Stimulated activated CD8-positive, alpha-beta memory T cell treated with anti-CD3 and anti-CD28 coated beads, Interleukin-15, amount 100 ng/mL, for 4 hours (primary cell): ENCODE measurements around the gene PPFIBP2.

Source experiments
- DNase-seq, 2 donors: peaks; one replicate each; pipeline ENCODE4 v3.0.0-alpha.2; 2020; ENCODE audit warnings: low read depth in 2 of 2

Gene PPFIBP2

GRCh38 chr11:7577291-7578190, 63.7 kb downstream of the PPFIBP2 start:
- no peak for DNase-seq

DNA sequence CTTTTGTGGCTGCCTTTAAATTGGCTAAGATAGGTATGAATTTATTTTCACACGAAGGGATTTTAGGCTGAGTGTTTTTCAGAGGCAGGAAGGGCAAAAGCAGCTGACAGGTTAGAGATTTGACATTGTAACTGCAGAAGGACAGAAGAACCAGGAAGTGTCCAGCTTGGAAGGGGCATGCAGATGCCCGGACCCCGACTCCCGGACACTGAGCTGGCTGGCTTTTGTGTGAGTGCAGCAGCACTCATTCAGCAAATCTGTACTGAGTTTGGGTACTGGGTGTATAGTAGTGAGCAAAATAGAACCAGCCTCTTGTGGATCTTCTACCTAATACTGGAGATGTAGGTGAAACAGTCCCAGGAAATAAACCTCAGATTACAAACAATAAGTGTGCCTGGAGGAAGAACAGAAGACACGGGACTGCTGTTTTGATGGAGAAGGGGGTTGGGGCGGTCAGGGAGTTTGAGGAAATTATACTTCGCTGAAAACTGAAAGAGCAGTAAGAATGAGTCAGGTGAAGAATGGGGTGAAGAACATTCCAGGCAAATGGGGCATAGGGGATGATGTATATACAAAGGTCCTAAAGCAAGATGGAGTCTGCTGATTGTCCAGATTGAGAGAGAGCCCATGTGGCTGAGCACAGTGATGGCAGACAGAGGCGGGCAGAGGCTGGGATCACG, 64.6 kb downstream of the PPFIBP2 start:
- no peak for DNase-seq

- no peak for DNase-seq
These were observed 65.6 kb downstream of the PPFIBP2 start for GRCh38 chr11:7579361-7579791.

GRCh38 chr11:7581021-7581590, 67.3 kb downstream of the PPFIBP2 start:
- no peak for DNase-seq

- no peak for DNase-seq
These were observed 68.7 kb downstream of the PPFIBP2 start for GRCh38 chr11:7582338-7582985.

GRCh38 chr11:7583248-7583647, 69.4 kb downstream of the PPFIBP2 start:
- DNase-seq, result no peak

- DNase-seq, result no peak
These were observed 71.1 kb downstream of the PPFIBP2 start for GRCh38 chr11:7584910-7585309.

DNA sequence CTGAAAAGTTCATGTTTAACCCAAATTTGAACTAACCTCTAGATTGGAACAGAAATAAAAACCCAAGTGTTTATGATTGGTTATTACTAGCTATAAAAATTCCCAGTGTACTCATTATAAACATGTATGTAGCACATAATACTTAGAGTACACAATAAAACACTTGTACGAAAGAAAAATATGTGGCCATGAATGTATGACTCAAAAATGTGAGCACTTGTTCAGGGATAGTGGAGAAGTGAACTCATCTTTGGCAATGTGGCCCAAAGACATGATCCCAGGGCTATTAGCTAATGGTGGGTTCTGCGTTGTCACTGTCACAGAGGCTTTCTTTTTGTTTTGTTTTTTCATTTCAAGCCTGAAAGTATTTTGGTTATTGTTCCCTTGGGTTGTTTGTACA, 72.0 kb downstream of the PPFIBP2 start:
- no peak for DNase-seq

DNA sequence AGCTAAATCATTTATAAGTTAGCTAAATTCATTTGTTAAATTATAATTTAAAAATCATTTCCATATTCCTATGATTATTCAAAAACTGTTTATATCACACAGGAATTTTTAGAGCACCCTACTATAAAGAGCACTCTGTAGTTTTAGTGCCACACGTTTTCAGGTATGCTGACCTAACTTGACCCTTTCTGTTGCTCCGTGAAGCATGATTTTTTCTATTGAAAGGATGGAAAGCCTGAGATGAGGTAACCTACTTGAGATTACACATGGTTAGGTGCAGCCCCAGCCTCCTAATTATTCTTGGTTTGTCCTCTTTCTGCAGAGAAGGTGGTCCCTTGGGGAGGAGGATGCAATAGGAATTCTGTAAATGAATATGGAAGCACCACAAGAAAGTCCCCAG, 72.6 kb downstream of the PPFIBP2 start:
- no peak for DNase-seq

GRCh38 chr11:7587712-7588111, 73.9 kb downstream of the PPFIBP2 start:
- no peak for DNase-seq

- no peak for DNase-seq
These were observed 76.1 kb downstream of the PPFIBP2 start for GRCh38 chr11:7589861-7590260.

- no peak for DNase-seq
These were observed 76.7 kb downstream of the PPFIBP2 start for GRCh38 chr11:7590529-7590928.

DNA sequence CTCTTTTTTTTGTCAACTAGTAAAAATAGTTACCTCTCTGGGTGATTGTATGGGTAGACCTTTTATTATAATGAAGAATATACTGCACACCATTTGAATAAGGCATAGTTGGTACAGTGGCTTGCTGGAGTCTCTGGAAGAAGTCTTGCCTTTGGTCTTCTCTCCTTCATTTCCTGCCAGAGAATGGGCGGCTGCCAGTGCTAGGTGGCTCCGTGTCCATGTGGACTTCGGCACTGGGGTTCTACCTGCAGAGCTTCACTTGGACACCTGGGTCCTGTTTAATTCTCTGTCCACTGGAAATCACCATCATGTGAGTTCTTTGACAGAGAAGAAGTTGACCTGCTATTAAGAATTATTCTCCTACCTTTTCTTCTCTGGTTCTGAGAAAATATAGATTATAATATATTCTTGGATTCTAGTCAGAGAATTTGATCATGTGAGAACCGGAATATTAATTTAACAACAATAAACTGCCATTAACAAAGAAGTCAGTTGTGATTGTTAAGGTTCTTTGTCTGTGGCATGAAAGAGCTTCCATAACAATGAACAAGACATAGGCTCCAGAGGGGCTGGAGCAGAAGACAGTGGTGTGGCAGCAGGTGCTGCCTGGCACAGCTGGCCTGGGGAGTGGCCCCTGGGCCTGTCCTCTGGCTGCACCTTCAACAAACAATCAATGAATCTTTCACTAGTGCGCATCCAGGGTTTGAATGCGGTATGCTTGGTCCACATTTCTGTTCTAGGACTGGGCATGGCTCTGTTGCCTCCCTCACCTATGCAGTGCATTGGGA, 77.5 kb downstream of the PPFIBP2 start:
- no peak for DNase-seq

GRCh38 chr11:7591987-7592386, 78.2 kb downstream of the PPFIBP2 start:
- DNase-seq, result no peak

DNA sequence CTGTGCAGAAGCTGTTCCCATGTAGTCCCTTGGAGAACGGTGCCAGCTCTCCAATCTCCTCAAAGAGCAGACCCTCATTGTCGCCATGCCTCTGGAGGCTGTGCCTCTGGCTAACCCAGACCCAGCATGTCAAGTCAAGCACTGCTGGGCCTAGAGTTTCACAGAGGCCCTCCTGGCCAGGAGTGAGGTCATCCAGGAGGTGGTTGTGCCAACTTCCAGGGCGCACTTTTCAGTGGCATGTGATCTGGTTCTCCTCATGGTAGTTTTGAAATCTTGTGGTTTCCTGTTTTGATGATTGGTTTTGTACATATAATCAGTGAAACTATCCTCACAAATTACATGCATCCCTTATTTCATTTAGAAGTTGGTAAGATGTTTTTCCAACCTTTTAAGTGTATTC, 78.9 kb downstream of the PPFIBP2 start:
- no peak for DNase-seq

GRCh38 chr11:7593481-7593880, 79.7 kb downstream of the PPFIBP2 start:
- no peak for DNase-seq

GRCh38 chr11:7595016-7595866, 81.4 kb downstream of the PPFIBP2 start:
- no peak for DNase-seq

- DNase-seq, result no peak
These were observed 82.2 kb downstream of the PPFIBP2 start for GRCh38 chr11:7595951-7596350.

DNA sequence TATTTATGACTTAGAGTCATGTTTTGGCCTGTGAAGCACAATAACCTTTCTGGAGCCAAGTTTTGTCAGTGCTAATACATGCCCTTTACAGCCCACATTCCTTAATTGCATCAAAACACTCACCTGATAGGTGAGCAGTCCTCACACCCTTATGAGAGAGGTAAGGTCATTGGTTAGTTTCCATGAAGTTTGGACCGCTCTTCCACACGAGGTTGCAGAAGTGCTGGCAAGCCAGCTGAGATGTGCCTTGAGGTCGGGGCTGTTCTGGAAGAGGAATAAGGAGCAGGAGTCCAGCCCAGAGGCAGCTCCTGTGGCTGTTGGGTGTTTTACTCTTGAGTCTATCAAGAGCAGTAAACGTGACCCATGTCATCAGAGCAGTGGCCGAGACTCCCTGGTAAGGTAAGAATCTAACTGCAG, 83.2 kb downstream of the PPFIBP2 start:
- DNase-seq, result no peak

GRCh38 chr11:7597620-7598019, 83.8 kb downstream of the PPFIBP2 start:
- no peak for DNase-seq
